ENCODE measurements around the gene RANBP10.
A peak's percentile ranks its signal among the peaks of the same experiment; 100 is the strongest.
"Not testable (repeated sequence)": the region's sequence is repeated elsewhere in the genome, so short reads cannot be mapped to it uniquely, and the experiment has no call there.

The RANBP10 gene

GRCh38 chr16:67806428-67807147 is at the start of gene RANBP10, which contains the start of gene TSNAXIP1:
TSS of gene RANBP10 (minus strand) at chr16:67806560. CDS start at chr16:67806536, 24 bp downstream.
TSS of gene TSNAXIP1 (plus strand) at chr16:67806889. CDS start at chr16:67807150, 261 bp downstream.
- DNase-seq = peak; percentile 90

DNA sequence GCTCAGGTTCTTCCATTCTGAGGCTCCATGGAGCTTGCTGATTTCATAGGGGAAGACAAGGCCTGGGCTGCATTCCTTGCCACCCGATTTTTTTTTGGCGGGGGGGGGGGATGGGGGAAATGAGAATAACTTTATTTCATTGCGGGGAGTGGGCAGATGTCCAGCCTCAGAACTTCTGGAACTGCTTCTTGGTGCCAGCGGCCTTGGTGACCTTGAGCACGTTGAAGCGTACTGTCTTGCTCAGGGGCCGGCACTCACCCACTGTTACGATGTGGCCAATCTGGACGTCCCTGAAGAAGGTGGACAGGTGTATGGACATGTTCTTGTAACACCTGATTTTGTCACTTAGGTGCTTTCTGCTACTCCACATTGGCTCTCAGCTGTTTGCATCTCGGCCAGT is 49.4 kb upstream of the RANBP10 start:
- DNase-seq = no peak

GRCh38 chr16:67853670-67854069 is 47.3 kb upstream of the RANBP10 start:
- DNase-seq = no peak

DNA sequence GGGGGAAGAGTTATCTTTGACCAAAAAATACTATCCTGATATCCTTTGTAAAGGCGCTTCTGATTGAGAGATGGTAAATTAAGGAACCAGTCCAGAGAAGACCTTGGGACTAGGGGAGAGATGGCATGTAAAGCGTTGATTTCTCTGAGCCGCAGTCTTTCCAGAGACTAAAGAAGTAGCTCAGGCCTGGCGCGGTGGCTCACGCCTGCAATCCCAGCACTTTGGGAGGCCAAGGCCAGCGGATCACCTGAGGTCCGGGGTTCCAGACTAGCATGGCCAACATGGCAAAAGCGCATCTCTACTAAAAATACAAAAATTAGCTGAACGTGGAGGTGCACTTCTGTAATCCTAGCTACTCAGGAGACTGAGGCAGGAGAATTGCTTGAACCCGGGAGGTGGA is 41.8 kb upstream of the RANBP10 start:
- no peak for DNase-seq

GRCh38 chr16:67847064-67847861 is 40.9 kb upstream of the RANBP10 start, which contains the start of gene CENPT:
TSS of gene CENPT (minus strand) at chr16:67847693. CDS start at chr16:67833859, 13,834 bp downstream.
- DNase-seq = no peak

- DNase-seq = peak; percentile 92
Measured at GRCh38 chr16:67846320-67847063, 40.1 kb upstream of the RANBP10 start, which contains the start of gene NUTF2. TSS of gene NUTF2 (plus strand) at chr16:67846933. CDS start at chr16:67865131, 18,198 bp downstream.

DNA sequence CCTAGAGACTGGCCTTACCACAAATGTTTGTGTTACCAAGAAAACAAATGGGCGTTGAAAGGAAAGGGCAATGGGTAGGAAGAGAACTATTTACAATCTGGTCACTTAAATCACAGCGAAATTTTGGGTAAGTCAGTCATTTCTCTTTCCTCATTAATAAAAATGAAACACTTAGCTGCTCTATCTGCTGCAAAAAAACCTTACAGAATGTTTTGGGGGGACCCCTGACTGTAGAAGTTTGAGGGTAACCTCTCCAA is 39.6 kb upstream of the RANBP10 start:
- no peak for DNase-seq

- no peak for DNase-seq
Measured at GRCh38 chr16:67845291-67846062, 39.1 kb upstream of the RANBP10 start.

GRCh38 chr16:67844497-67844896 is 38.1 kb upstream of the RANBP10 start:
- DNase-seq = no peak

DNA sequence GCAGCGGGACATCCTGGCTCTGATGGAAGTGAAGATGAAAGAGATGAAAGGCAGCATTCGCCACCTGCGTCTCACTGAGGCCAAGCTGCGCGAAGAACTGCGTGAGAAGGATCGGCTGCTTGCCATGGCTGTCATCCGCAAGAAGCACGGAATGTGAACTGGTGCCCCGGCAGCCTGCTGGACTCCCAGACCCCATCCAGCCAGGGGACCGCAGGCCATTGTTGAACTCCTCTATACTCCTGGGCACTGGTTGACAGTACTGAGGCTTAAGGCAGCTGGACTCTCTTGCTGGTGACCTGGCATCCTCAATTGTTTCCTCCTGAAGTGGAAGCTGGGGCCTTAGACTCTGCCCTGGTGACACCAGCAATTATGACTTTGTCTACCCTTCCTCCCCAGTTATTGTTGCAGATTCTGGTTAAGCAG is 37.0 kb upstream of the RANBP10 start:
- DNase-seq = no peak

- DNase-seq = peak; percentile 50
Measured at GRCh38 chr16:67842509-67843342, 36.4 kb upstream of the RANBP10 start.

DNA sequence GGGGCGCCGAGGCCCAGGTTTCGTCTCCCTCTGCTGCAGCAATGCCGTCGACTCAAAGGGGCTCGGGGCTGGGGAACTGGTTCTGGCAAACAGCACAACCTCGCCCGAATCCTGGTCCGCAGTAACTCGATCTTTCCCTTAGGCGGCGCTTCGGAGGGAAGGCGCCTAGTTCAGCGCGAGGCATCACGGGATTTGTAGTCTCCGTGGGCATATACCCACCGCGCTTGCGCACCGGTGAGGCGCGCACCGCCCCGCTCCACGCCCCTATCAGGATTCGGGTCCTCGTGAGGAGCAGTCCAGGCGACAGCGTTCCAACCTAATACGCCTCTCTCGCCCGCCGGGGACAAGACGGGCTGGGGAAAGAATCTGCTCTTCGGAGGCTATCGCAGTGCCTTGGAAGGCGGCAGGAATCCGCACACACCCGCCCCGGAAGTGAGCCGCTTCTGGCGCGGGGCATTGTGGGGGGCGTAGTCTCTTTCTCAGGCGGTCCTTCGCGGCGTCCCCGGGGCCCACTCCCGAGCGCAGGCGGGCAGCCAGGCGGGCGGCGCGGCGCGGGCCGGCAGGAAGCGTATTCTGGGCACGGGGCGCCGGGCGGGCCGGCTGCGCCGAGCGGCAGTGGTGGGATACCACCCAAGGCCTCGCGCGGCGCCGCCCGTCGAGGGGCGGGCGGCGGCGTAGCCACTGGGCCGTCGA is 35.6 kb upstream of the RANBP10 start, which contains the start of gene THAP11:
TSS of gene THAP11 (plus strand) at position 505 of the 693 bp plus-strand sequence. CDS start 235 bp downstream, outside the sequence.
- DNase-seq = peak; percentile 90

DNA sequence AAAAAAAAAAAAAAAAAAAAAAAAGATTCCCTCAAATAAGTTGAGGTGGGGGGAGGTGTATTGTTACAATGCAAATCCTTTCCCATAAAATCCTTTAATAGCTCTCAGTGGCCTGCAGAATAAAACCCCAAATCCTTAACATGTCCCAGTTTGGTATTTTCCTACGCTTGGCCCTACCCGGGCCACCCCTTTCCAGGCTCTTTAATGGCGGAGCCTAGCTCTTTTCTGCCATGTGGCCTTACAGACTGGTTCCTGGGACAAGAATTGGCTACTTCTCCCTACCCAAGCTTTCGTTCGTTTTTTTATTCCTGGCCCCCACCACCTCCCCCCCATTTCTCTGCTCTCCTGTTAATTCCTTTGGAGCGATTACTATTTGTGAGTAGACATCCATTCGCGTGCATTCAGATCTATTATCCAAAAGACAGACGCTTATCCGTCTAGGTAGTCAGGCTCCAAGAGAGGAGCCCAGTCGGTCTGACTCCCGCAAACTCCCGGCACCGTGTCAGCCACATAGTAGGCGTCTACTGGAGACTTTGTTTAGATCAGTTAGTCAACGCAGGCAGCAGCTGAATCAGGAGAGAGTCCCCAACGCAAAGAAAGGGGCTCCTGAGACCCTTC is 34.9 kb upstream of the RANBP10 start:
- DNase-seq = no peak

- no peak for DNase-seq
Measured at GRCh38 chr16:67837811-67838210, 31.5 kb upstream of the RANBP10 start.

- DNase-seq = not testable (repeated sequence)
Measured at GRCh38 chr16:67837190-67837589, 30.8 kb upstream of the RANBP10 start.

DNA sequence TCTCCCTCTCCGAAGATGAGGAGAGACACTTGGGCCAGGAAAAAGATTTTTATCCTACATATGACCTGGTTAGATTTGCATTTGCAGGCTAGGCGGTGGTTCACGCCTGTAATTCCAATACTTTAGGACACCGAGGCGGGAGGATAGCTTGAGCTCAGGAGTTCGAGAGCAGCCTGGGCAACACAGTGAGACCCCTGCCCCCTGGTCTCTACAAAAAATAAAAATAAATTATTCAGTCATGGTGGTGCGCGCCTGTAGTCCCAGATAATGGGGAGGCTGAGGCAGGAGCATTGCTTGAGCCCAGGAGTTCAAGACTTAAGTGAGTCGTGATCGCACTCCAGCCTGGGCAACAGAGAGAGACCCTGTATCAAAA is 27.9 kb upstream of the RANBP10 start:
- no peak for DNase-seq

- peak; percentile 88 for DNase-seq
Measured at GRCh38 chr16:67833415-67834241, 27.3 kb upstream of the RANBP10 start.

DNA sequence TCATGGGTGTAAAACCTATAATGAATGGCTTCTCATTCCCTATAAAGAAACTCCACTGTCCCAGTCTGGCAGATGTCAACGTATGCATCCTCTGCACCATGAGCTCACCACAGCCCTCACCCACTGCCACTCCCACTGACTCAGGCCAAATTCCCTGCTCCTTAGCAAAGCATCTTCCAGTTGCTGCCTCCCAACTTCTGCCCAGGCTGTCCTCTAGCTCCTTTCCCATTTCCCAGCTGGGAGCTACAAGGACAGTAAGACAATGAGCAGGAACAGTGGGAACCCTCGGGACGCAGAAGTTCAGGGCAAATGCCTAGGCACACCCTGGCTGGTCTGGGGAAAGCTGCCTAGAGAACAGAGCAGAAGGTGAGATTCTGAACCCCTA is 26.7 kb upstream of the RANBP10 start:
- DNase-seq = no peak

- no peak for DNase-seq
Measured at GRCh38 chr16:67828651-67829050, 22.3 kb upstream of the RANBP10 start.

- DNase-seq = no peak
Measured at GRCh38 chr16:67825906-67826305, 19.5 kb upstream of the RANBP10 start.
